OCI-LY3 (cell line): Measurements from ENCODE around the gene IL3RA.
"Not testable (repeated sequence)": the region's sequence is repeated elsewhere in the genome, so short reads cannot be mapped to it uniquely, and the experiment has no call there.

Experiments
- H2AFZ ChIP-seq: fragments of 200-600, 300-600 bp; shearing (Covaris generic); 2 replicates; pipeline ENCODE4 v1.6.0; 2014; ENCODE audit warnings: antibody characterized with exemption, low read depth, low read length
- H3K27ac ChIP-seq: fragments of 200-600, 300-600 bp; sonication (generic); 2 replicates; pipeline ENCODE4 v1.5.1; 2014; ENCODE audit warnings: mild to moderate bottlenecking, low read length, moderate library complexity, mixed read lengths
- H3K27me3 ChIP-seq: fragments of 200-600, 300-600 bp; sonication (generic); 2 replicates; pipeline ENCODE4 v1.6.1; 2014; ENCODE audit warnings: low read depth, low read length, mixed read lengths
- H3K36me3 ChIP-seq: fragments of 200-600, 300-600 bp; sonication (generic); replicated peaks from 2 replicates; pipeline ENCODE3; 2014; ENCODE audit warnings: low read depth, low read length, mixed read lengths
- H3K4me1 ChIP-seq: fragments of 300-600, 200-600 bp; sonication (generic); 2 replicates; pipeline ENCODE4 v1.6.1; 2014; ENCODE audit warnings: low read length, mixed read lengths
- H3K4me2 ChIP-seq: fragments of 200-600, 300-600 bp; sonication (generic); 2 replicates; pipeline ENCODE4 v1.6.1; 2014; ENCODE audit warnings: low read length, mixed read lengths
- H3K4me3 ChIP-seq: fragments of 300-600, 200-600 bp; sonication (generic); 2 replicates; pipeline ENCODE4 v1.5.1; 2014; ENCODE audit warnings: antibody characterized with exemption, mild to moderate bottlenecking, low read length, moderate library complexity
- H3K79me2 ChIP-seq: fragments of 300-600, 200-600 bp; shearing (Covaris generic); 2 replicates; pipeline ENCODE4 v1.6.1; 2014; ENCODE audit warnings: mild to moderate bottlenecking, low read length, mixed read lengths
- H3K9ac ChIP-seq: fragments of 300-600, 200-600 bp; shearing (Covaris generic); 2 replicates; pipeline ENCODE4 v1.6.0; 2014; ENCODE audit warnings: mild to moderate bottlenecking, low read length, moderate library complexity
- H3K9me3 ChIP-seq: fragments of 200-600, 300-600 bp; shearing (Covaris generic); 2 replicates; pipeline ENCODE4 v1.6.1; 2014; ENCODE audit warnings: low read length, mixed read lengths; ENCODE audit not compliant: insufficient read depth
- H4K20me1 ChIP-seq: fragments of 200-600, 300-600 bp; sonication (generic); 2 replicates; pipeline ENCODE4 v1.6.1; 2016; ENCODE audit warnings: low read length, mixed read lengths; ENCODE audit not compliant: insufficient read depth
- EZH2phosphoT487 ChIP-seq: fragments of 200-600 bp; shearing (Covaris generic); IDR thresholded peaks from 2 replicates; pipeline ENCODE4 v1.6.1; 2018; ENCODE audit warnings: antibody characterized with exemption, mixed run types, low read depth
- TF ChIP-seq, protein P1 (sequence below): fragments of 200-600, 300-600 bp; sonication (generic); IDR thresholded peaks from 2 replicates; pipeline ENCODE4 v1.5.1; 2014; ENCODE audit warnings: antibody characterized with exemption, low read length, low read depth

Gene IL3RA

DNA sequence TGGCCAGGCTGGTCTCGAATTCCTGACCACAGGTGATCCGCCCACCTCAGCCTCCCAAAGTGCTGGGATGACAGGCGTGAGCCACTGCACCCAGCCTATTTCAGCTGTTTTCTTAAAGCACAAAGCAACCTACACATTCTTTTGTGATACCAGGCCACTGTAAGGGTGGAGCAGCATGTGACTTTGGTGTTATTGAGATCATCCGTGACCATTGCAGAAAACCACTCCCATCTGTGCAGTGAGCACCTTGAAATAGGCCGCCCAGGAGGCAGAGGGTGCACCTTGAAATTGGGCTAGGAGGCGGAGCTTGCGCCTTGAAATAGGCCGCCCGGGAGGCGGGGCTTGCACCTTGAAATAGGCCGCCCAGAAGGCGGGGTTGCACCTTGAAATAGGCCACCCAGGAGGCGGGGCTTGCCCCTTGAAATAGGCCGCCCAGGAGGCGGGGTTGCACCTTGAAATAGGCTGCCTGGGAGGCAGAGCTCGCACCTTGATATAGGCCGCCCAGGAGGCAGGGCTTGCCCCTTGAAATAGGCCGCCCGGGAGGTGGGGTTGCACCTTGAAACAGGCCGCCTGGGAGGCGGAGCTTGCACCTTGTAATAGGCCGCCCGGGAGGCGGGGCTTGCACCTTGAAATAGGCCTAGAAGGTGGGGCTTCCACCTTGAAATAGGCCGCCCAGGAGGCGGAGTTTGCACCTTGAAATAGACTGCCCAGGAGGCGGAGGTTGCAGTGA, 64.3 kb downstream of the IL3RA start:
- Histone ChIP-seq H4K20me1 (peaks cover 12% of the 10 kb centered on the region), H3K4me3 (no peak overlapping the region), H3K9ac (no peak overlapping the region), H3K27me3 (no peaks in the 10 kb centered on the region), H3K27ac (no peak overlapping the region), H3K36me3 (peaks cover 72% of the 10 kb centered on the region), H3K4me2 (no peak overlapping the region), H2AFZ (no peak overlapping the region), H3K79me2 (peaks cover 10% of the 10 kb centered on the region), H3K9me3 (no peaks in the 10 kb centered on the region), H3K4me1 (no peaks in the 10 kb centered on the region)
- TF ChIP-seq, protein P1, sequence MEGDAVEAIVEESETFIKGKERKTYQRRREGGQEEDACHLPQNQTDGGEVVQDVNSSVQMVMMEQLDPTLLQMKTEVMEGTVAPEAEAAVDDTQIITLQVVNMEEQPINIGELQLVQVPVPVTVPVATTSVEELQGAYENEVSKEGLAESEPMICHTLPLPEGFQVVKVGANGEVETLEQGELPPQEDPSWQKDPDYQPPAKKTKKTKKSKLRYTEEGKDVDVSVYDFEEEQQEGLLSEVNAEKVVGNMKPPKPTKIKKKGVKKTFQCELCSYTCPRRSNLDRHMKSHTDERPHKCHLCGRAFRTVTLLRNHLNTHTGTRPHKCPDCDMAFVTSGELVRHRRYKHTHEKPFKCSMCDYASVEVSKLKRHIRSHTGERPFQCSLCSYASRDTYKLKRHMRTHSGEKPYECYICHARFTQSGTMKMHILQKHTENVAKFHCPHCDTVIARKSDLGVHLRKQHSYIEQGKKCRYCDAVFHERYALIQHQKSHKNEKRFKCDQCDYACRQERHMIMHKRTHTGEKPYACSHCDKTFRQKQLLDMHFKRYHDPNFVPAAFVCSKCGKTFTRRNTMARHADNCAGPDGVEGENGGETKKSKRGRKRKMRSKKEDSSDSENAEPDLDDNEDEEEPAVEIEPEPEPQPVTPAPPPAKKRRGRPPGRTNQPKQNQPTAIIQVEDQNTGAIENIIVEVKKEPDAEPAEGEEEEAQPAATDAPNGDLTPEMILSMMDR, result no peak
- TF ChIP-seq EZH2phosphoT487, result no peak

DNA sequence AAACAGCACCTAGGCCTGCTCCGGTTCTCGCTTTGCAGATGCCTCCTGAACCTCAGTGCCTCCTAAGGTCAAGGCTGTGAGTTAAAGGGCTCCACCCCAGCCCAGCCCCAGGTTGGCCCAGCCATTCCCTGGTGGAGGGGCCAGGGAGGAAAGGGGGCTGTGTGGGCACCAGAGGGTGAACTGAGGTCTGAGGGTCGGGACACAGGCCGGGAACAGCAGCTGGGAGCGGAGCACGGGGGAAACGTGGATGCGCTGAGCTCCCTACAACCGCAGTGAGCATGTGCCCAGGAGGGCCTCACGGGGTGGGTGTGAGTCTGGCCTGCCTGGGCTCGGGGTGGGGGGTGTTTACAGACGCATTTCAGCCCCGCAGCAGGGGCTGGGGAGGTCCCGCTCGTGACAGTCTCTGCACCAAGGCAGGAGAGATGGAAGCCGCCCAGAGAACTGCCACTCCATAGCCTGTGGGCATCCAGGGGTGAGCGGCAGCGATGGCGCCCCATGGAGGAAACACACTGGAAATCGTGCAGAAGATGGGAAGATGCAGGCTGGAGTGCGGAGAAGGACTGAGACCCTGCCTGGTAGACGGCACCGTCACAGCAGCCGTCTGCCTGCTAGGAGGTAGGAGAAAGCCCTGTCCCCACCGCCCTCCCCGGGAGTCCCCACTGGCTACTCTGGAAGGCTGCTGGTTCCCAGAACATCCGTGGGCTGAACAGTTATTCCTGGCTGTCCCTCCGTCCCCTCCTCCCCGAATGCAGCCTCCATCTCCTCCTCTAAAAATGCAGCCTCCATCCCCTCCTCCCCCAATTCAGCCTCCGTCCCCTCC, 65.2 kb downstream of the IL3RA start:
- Histone ChIP-seq H3K4me2 (no peak overlapping the region), H3K9me3 (no peaks in the 10 kb centered on the region), H3K79me2 (peaks cover 2% of the 10 kb centered on the region; the same call in 1 of the 2 replicates), H3K4me3 (no peak overlapping the region), H3K4me1 (no peaks in the 10 kb centered on the region), H4K20me1 (peaks cover 9% of the 10 kb centered on the region; the same call in 1 of the 2 replicates), H3K27me3 (no peaks in the 10 kb centered on the region), H2AFZ (no peak overlapping the region), H3K27ac (no peak overlapping the region), H3K36me3 (peaks cover 73% of the 10 kb centered on the region), H3K9ac (no peak overlapping the region)
- no peak for TF ChIP-seq EZH2phosphoT487
- TF ChIP-seq, protein P1, result no peak

DNA sequence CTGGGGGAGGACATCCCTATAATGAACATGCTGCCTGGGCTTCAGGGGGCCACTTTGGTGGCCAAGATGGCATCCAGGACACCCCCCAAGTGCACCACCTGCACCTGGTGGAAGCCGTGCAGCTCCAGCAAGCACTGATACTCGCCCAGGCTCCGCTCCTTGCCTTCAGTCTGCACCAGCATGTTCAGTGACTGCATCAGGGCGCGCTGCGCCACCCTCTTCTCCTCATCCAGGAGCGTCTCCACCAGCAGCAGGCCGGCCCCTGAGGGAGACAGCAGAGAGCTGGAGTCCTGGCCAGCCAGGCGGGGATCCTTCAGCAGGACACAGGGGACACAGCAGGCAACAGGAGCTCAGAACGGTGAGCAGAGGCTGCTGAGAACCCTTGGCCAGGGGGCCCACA, 66.6 kb downstream of the IL3RA start:
- Histone ChIP-seq H3K27ac (no peak overlapping the region), H3K4me1 (no peaks in the 10 kb centered on the region), H3K27me3 (no peaks in the 10 kb centered on the region), H3K9ac (no peak overlapping the region), H3K4me3 (no peak overlapping the region), H3K9me3 (no peaks in the 10 kb centered on the region), H2AFZ (no peak overlapping the region), H4K20me1 (peaks cover 16% of the 10 kb centered on the region; the same call in 1 of the 2 replicates), H3K79me2 (0 out of 2 replicates have a peak, but pooled peaks cover 5% of the 10 kb centered on the region), H3K36me3 (peaks cover 77% of the 10 kb centered on the region), H3K4me2 (no peak overlapping the region)
- no peak for TF ChIP-seq EZH2phosphoT487
- TF ChIP-seq, protein P1, result no peak

DNA sequence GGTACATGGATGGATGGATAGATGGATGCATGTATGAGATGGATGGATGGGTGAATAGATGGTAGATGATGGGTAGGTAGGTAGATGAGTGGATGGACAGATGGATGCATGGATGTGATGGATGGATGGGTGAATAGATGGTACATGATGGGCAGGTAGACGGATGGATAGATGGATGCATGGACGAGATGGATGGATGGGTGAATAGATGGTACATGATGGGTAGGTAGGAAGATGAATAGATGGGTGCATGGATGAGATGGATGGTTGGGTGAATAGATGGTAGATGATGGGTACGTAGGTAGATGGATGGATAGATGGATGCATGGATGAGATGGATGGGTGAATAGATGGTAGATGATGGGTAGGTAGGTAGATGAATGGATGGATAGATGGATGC, 67.3 kb downstream of the IL3RA start:
- peaks cover 16% of the 10 kb centered on the region; the same call in 1 of the 2 replicates for H4K20me1 ChIP-seq
- H2AFZ ChIP-seq, H3K4me1 ChIP-seq, H3K27ac ChIP-seq, H3K9ac ChIP-seq, H3K4me3 ChIP-seq, H3K9me3 ChIP-seq, H3K27me3 ChIP-seq, H3K79me2 ChIP-seq, H3K4me2 ChIP-seq: not testable (repeated sequence)
- H3K36me3 ChIP-seq, result peaks cover 71% of the 10 kb centered on the region

DNA sequence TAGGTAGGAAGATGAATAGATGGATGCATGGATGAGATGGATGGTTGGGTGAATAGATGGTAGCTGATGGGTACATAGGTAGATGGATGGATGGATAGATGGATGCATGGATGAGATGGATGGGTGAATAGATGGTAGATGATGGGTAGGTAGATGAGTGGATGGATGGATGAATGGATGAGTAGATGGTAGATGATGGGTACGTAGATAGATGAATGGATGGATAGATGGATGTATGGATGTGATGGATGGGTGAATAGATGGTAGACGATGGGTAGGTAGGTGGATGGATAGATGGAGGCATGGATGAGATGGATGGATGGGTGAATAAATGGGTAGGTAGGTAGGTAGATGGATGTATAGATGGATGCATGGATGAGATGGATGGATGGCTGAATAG, 69.2 kb downstream of the IL3RA start:
- not testable (repeated sequence) for H3K27me3 ChIP-seq, H3K4me3 ChIP-seq, H3K79me2 ChIP-seq, H2AFZ ChIP-seq, H3K4me1 ChIP-seq, H3K9ac ChIP-seq, H3K27ac ChIP-seq, H3K9me3 ChIP-seq, H3K4me2 ChIP-seq
- H4K20me1 ChIP-seq, result peaks cover 16% of the 10 kb centered on the region; the same call in 1 of the 2 replicates
- H3K36me3 ChIP-seq, result peaks cover 64% of the 10 kb centered on the region
